HEK293T (cell line): Measurements from ENCODE around the gene TEKT2.

Source experiments
- BHLHE40 ChIP-seq: fragments of 450-650 bp; IDR thresholded peaks from 2 replicates; pipeline ENCODE4 v1.6.1; 2016; ENCODE audit warnings: mild to moderate bottlenecking, moderate library complexity, borderline replicate concordance
- FOXK2 ChIP-seq: fragments of 450-650 bp; IDR thresholded peaks from 2 replicates; pipeline ENCODE4 v1.6.1; 2016; ENCODE audit warnings: mild to moderate bottlenecking
- FOXM1 ChIP-seq: fragments of 450-650 bp; IDR thresholded peaks from 2 replicates; pipeline ENCODE4 v1.6.1; 2017; ENCODE audit warnings: mild to moderate bottlenecking, borderline replicate concordance
- LEF1 ChIP-seq: fragments of 450-650 bp; IDR thresholded peaks from 2 replicates; pipeline ENCODE4 v1.6.1; 2017; ENCODE audit warnings: mild to moderate bottlenecking, borderline replicate concordance
- NFRKB ChIP-seq: fragments of 450-650 bp; IDR thresholded peaks from 2 replicates; pipeline ENCODE4 v1.6.1; 2016; ENCODE audit warnings: mild to moderate bottlenecking, moderate library complexity
- SP1 ChIP-seq: fragments of 450-650 bp; IDR thresholded peaks from 2 replicates; pipeline ENCODE4 v1.6.1; 2017

DNA sequence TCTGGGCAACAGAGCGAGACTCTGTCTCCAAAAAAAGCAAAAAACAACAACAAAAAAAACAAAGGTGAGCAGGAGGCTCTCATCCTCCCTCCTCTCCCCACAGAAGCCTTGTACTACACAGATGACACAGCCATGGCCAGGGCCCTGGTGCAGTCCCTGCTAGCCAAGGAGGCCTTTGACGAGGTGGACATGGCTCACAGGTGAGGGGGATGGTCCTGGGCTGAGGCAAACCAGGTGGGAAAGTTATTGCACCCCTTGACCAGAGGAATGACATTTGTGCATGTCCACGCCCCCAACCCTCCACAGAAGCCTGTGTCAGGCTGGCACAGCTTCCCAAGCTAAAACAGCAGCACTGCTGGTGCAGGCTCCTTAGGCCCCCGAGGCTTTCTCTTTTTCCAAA lies 7.2 kb downstream of the TEKT2 start:
- no peak for TF ChIP-seq FOXK2
- TF ChIP-seq NFRKB, result no peak
- no peak for TF ChIP-seq FOXM1
- TF ChIP-seq SP1, result no peak
- TF ChIP-seq BHLHE40, result no peak
- TF ChIP-seq LEF1, result no peak
